KMS-11 (cell line): ENCODE data around the gene AIFM3.

Experiments used
- H2AFZ ChIP-seq: fragments of 200-600 bp; sonication (generic); 2 replicates; pipeline ENCODE4 v1.6.1; 2016; ENCODE audit warnings: antibody characterized with exemption, mixed run types, low read depth
- H3K27ac ChIP-seq: fragments of 200-600 bp; sonication (generic); 2 replicates; pipeline ENCODE4 v1.6.1; 2016; ENCODE audit warnings: mild to moderate bottlenecking, mixed run types
- H3K27me3 ChIP-seq: fragments of 200-600 bp; sonication (generic); 2 replicates; pipeline ENCODE4 v1.6.1; 2017; ENCODE audit warnings: mild to moderate bottlenecking, low read depth, mixed run types, moderate library complexity; ENCODE audit not compliant: insufficient read depth
- H3K36me3 ChIP-seq: fragments of 200-600 bp; sonication (generic); 2 replicates; pipeline ENCODE4 v1.6.1; 2017; ENCODE audit warnings: mild to moderate bottlenecking, mixed run types; ENCODE audit not compliant: insufficient read depth
- H3K4me1 ChIP-seq: fragments of 200-600 bp; sonication (generic); 2 replicates; pipeline ENCODE4 v1.6.1; 2016; ENCODE audit warnings: mild to moderate bottlenecking, low read depth, mixed run types; ENCODE audit not compliant: poor library complexity, severe bottlenecking
- H3K4me2 ChIP-seq: fragments of 200-600 bp; sonication (generic); 2 replicates; pipeline ENCODE4 v1.7.0; 2016; ENCODE audit warnings: mild to moderate bottlenecking, mixed run types
- H3K4me3 ChIP-seq: fragments of 200-600 bp; sonication (generic); IDR thresholded peaks from 2 replicates; pipeline ENCODE4 v1.6.1; 2017; ENCODE audit warnings: low read depth, low read length, mixed read lengths; ENCODE audit not compliant: insufficient read depth
- H3K79me2 ChIP-seq: fragments of 200-600 bp; sonication (generic); 2 replicates; pipeline ENCODE4 v1.6.1; 2016; ENCODE audit warnings: low read depth, mixed run types; ENCODE audit not compliant: insufficient read depth
- H3K9ac ChIP-seq: fragments of 200-600 bp; sonication (generic); 2 replicates; pipeline ENCODE4 v1.6.1; 2016; ENCODE audit warnings: mild to moderate bottlenecking, mixed run types
- H4K20me1 ChIP-seq: fragments of 200-600 bp; sonication (generic); 2 replicates; pipeline ENCODE4 v1.6.1; 2016; ENCODE audit warnings: mild to moderate bottlenecking, mixed run types; ENCODE audit not compliant: insufficient read depth
- TF ChIP-seq, protein P1 (sequence below): fragments of 200-600 bp; sonication (generic); conservative IDR thresholded peaks from 2 replicates; pipeline ENCODE4 v1.6.1; 2017; ENCODE audit warnings: low read depth, mild to moderate bottlenecking, antibody characterized with exemption, low read length, moderate library complexity, mixed read lengths

The AIFM3 gene

DNA sequence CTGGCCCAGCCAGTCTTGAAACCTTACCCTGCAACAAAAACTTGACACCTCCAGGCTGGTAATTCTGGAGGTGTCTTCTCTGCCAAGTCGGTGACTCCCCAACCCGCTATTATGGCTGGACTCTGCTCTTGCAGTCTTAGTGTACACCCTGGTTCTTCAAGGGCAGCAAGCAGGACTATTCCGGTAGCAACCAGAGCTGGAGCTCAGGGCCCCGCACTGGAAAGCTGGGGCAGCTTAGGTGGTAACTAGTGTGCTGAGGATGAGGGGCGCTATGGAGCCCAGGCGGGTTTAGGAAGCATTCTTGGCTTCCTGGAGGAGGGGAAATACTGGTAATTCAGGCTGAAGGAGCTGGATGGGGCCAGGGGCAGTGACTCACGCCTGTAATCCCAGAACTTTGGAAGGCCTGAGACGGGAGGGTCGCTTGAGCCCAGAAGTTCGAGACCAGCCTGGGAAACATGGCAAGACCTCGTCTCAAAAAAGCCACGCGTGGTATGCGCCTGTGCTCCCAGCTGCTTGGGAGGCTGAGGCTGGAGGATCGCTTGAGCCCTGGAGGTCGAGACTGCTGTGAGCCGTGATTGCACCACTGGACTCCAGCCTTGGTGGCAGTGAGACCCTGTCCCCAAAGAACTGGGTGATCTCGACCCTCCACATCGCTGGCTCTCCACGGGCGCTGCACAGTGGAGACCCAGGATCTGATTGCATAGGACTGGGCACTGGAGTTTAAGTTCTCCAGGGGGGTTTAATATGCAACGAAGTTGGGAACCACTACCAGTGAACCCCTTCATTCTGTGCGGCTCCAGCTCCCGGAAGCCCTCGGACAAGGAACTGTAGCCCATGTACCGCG is 10.6 kb upstream of the AIFM3 start:
- H4K20me1 ChIP-seq, result no peaks in the 10 kb centered on the region; the same call in 1 of the 2 replicates
- no peak overlapping the region for H3K9ac ChIP-seq
- H3K36me3 ChIP-seq, result no peaks in the 10 kb centered on the region; the same call in 1 of the 2 replicates
- peaks cover 1% of the 10 kb centered on the region for H3K4me1 ChIP-seq
- no peak overlapping the region for H3K4me2 ChIP-seq
- H3K27me3 ChIP-seq, result no peaks in the 10 kb centered on the region
- H3K27ac ChIP-seq, result no peak overlapping the region
- TF ChIP-seq, protein P1, sequence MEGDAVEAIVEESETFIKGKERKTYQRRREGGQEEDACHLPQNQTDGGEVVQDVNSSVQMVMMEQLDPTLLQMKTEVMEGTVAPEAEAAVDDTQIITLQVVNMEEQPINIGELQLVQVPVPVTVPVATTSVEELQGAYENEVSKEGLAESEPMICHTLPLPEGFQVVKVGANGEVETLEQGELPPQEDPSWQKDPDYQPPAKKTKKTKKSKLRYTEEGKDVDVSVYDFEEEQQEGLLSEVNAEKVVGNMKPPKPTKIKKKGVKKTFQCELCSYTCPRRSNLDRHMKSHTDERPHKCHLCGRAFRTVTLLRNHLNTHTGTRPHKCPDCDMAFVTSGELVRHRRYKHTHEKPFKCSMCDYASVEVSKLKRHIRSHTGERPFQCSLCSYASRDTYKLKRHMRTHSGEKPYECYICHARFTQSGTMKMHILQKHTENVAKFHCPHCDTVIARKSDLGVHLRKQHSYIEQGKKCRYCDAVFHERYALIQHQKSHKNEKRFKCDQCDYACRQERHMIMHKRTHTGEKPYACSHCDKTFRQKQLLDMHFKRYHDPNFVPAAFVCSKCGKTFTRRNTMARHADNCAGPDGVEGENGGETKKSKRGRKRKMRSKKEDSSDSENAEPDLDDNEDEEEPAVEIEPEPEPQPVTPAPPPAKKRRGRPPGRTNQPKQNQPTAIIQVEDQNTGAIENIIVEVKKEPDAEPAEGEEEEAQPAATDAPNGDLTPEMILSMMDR, result no peak
- H2AFZ ChIP-seq, result no peak overlapping the region
- no peak overlapping the region for H3K4me3 ChIP-seq
- no peaks in the 10 kb centered on the region; the same call in 1 of the 2 replicates for H3K79me2 ChIP-seq

DNA sequence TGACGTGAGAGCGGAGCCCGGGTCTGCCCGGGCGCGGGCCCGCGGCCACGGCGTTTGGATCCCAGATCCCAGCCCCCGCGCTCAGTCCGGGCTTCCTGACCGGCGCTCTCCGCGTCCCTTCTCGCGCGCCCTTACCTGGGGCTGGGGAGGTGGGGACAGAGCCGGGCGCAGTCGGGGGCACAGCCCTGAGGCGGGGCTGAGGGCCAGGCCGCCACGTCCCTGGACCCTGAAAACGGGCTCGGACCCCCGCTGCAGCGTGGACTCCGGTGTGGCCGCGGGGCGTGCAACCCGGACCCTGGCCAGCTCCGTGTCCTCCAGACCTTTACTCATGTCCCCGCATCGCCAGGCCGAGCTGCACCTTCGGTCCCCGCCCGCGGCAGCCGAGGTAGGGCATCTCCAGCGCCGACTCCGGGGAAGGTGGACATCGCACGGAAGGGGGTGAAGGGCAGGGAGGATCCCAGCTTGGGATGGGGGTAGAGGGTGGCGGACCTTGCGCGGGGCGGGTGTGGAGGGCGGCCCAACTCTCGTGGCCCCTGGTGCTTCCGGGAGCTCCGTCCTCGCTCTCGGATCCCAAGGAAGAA is 9.9 kb upstream of the AIFM3 start:
- H3K4me3 ChIP-seq, result no peak overlapping the region
- H3K4me1 ChIP-seq, result peaks cover 5% of the 10 kb centered on the region
- no peak overlapping the region for H3K4me2 ChIP-seq
- H4K20me1 ChIP-seq, result no peaks in the 10 kb centered on the region
- no peak overlapping the region for H3K27ac ChIP-seq
- no peaks in the 10 kb centered on the region for H3K27me3 ChIP-seq
- H3K79me2 ChIP-seq, result no peaks in the 10 kb centered on the region; the same call in 1 of the 2 replicates
- H3K9ac ChIP-seq, result no peak overlapping the region
- H3K36me3 ChIP-seq, result no peaks in the 10 kb centered on the region; the same call in 1 of the 2 replicates
- H2AFZ ChIP-seq, result no peak overlapping the region
- TF ChIP-seq, protein P1, result no peak

DNA sequence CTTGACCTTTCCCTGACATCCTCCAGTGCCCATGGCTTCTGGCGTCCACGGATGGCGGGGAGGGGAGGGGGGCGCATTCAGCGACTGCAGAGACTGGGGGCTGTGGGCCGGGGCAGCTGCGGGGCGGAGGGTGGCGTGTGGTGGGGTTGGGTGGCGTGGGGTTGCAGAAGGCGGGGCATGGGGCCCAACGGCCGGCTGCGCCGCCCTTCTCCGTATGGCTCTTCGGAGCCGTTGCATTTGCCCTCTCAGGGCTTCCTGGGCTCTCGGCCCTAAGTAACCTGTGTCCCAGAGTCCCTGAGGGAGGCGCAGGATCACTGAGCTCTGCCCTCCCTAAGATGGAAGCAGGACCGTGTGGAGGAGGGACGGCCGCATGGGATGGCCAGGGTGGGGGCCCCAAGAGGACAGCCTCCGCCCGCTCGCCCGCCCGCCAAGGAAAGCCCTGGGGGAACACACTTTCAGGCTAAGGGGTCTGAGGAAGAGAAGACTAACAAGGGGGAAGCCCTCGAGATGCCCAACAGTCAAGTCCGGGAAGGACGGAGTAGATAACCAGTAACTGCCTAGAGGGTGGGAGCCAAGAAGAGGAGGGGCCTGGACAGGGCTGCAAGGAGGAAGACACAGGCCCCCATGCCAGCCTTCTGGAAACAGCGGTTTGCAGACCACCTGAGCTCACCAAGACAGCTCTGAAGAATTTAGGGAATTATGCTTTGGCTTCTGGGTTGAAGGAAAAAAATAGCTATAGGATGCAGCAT is 9.2 kb upstream of the AIFM3 start:
- no peak overlapping the region for H3K4me2 ChIP-seq

More for the DNA sequence above, 9.2 kb upstream of the AIFM3 start:
- no peak overlapping the region for H3K9ac ChIP-seq
- no peak overlapping the region for H3K27ac ChIP-seq
- H3K4me3 ChIP-seq, result no peak overlapping the region
- H4K20me1 ChIP-seq, result no peaks in the 10 kb centered on the region
- peaks cover 5% of the 10 kb centered on the region for H3K4me1 ChIP-seq
- H3K36me3 ChIP-seq, result no peaks in the 10 kb centered on the region
- H2AFZ ChIP-seq, result no peak overlapping the region
- no peaks in the 10 kb centered on the region; the same call in 1 of the 2 replicates for H3K79me2 ChIP-seq
- TF ChIP-seq, protein P1, result no peak
- H3K27me3 ChIP-seq, result no peaks in the 10 kb centered on the region
